Measurements from ENCODE around the gene COL10A1.

The COL10A1 gene

DNA sequence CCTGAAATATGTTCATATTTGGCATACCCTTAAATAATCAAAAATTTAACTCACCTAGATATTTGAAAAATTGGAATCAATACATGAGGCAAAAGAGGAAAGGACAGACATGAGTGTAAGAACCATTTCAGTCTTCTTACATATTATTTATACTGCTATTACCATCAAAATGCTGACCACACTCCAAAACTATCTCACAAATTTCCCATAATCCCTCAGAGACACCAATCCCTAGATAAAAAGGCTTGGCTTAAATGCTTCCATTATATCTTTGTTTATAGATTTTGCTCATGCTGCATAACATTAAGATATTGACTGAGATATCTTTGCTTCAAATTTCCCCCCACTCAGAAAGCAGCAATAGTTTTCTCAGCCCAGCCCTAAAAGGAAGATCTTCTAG, 37.0 kb downstream of the COL10A1 start:
- no peak overlapping the region for H3K4me2 ChIP-seq (ENCODE audit: insufficient read depth, low read length)
- H3K4me1 ChIP-seq (ENCODE audit: insufficient read depth, low read length), result no peaks in the 10 kb centered on the region
- TF ChIP-seq EZH2 (IDR thresholded peaks at IDR 0.05; ENCODE audit: borderline replicate concordance, low read depth, low read length, severe bottlenecking), result no peak
- TF ChIP-seq, protein P1, sequence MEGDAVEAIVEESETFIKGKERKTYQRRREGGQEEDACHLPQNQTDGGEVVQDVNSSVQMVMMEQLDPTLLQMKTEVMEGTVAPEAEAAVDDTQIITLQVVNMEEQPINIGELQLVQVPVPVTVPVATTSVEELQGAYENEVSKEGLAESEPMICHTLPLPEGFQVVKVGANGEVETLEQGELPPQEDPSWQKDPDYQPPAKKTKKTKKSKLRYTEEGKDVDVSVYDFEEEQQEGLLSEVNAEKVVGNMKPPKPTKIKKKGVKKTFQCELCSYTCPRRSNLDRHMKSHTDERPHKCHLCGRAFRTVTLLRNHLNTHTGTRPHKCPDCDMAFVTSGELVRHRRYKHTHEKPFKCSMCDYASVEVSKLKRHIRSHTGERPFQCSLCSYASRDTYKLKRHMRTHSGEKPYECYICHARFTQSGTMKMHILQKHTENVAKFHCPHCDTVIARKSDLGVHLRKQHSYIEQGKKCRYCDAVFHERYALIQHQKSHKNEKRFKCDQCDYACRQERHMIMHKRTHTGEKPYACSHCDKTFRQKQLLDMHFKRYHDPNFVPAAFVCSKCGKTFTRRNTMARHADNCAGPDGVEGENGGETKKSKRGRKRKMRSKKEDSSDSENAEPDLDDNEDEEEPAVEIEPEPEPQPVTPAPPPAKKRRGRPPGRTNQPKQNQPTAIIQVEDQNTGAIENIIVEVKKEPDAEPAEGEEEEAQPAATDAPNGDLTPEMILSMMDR (IDR thresholded peaks at IDR 0.05; ENCODE audit: borderline replicate concordance, extremely low read depth, low read length, poor library complexity, severe bottlenecking), result no peak
- no peaks in the 10 kb centered on the region for H3K79me2 ChIP-seq (ENCODE audit: insufficient read depth, low read length)
- no peak overlapping the region for H3K9ac ChIP-seq (ENCODE audit: low read depth, low read length)
- H3K27me3 ChIP-seq (ENCODE audit: insufficient read depth, low read length, poor library complexity), result peaks cover 7% of the 10 kb centered on the region
- no peak for ATAC-seq (ENCODE audit: insufficient read depth, low read depth)
- no peak for DNase-seq
- no peaks in the 10 kb centered on the region for H4K20me1 ChIP-seq (ENCODE audit: insufficient read depth, low read length)
- H3K9me3 ChIP-seq (ENCODE audit: insufficient read depth, low read length, severe bottlenecking), result no peaks in the 10 kb centered on the region
- H2AFZ ChIP-seq (ENCODE audit: low read depth, low read length), result no peak overlapping the region
- no peak overlapping the region for H3K27ac ChIP-seq (ENCODE audit: low read length)
- no peak overlapping the region for H3K4me3 ChIP-seq (ENCODE audit: low read depth in 1 of 2, low read length in 2 of 2)
- no peaks in the 10 kb centered on the region for H3K36me3 ChIP-seq (ENCODE audit: insufficient read depth, low read length)

GRCh38 chr6:116087437-116088027, 38.4 kb downstream of the COL10A1 start:
- H3K9me3 ChIP-seq (ENCODE audit: insufficient read depth, low read length, severe bottlenecking), result no peaks in the 10 kb centered on the region
- TF ChIP-seq, protein P1 (IDR thresholded peaks at IDR 0.05; ENCODE audit: borderline replicate concordance, extremely low read depth, low read length, poor library complexity, severe bottlenecking), result no peak
- TF ChIP-seq EZH2 (IDR thresholded peaks at IDR 0.05; ENCODE audit: borderline replicate concordance, low read depth, low read length, severe bottlenecking), result no peak
- H3K4me3 ChIP-seq (ENCODE audit: low read depth in 1 of 2, low read length in 2 of 2), result no peak overlapping the region
- no peaks in the 10 kb centered on the region for H3K36me3 ChIP-seq (ENCODE audit: insufficient read depth, low read length)
- no peak for ATAC-seq (ENCODE audit: insufficient read depth, low read depth)
- no peak overlapping the region for H2AFZ ChIP-seq (ENCODE audit: low read depth, low read length)
- no peaks in the 10 kb centered on the region for H3K4me1 ChIP-seq (ENCODE audit: insufficient read depth, low read length)
- peaks cover 7% of the 10 kb centered on the region for H3K27me3 ChIP-seq (ENCODE audit: insufficient read depth, low read length, poor library complexity)
- no peaks in the 10 kb centered on the region for H4K20me1 ChIP-seq (ENCODE audit: insufficient read depth, low read length)
- no peak overlapping the region for H3K9ac ChIP-seq (ENCODE audit: low read depth, low read length)
- no peak overlapping the region for H3K4me2 ChIP-seq (ENCODE audit: insufficient read depth, low read length)
- no peaks in the 10 kb centered on the region for H3K79me2 ChIP-seq (ENCODE audit: insufficient read depth, low read length)
- no peak overlapping the region for H3K27ac ChIP-seq (ENCODE audit: low read length)
- DNase-seq, result no peak

- H3K27ac ChIP-seq (ENCODE audit: low read length), result no peak overlapping the region
- no peaks in the 10 kb centered on the region for H3K9me3 ChIP-seq (ENCODE audit: insufficient read depth, low read length, severe bottlenecking)
- no peak overlapping the region for H2AFZ ChIP-seq (ENCODE audit: low read depth, low read length)
- H4K20me1 ChIP-seq (ENCODE audit: insufficient read depth, low read length), result no peaks in the 10 kb centered on the region
- TF ChIP-seq EZH2 (IDR thresholded peaks at IDR 0.05; ENCODE audit: borderline replicate concordance, low read depth, low read length, severe bottlenecking), result no peak
- TF ChIP-seq, protein P1 (IDR thresholded peaks at IDR 0.05; ENCODE audit: borderline replicate concordance, extremely low read depth, low read length, poor library complexity, severe bottlenecking), result no peak
- H3K4me2 ChIP-seq (ENCODE audit: insufficient read depth, low read length), result no peak overlapping the region
- H3K79me2 ChIP-seq (ENCODE audit: insufficient read depth, low read length), result no peaks in the 10 kb centered on the region
- H3K4me3 ChIP-seq (ENCODE audit: low read depth in 1 of 2, low read length in 2 of 2), result no peak overlapping the region
- no peaks in the 10 kb centered on the region for H3K4me1 ChIP-seq (ENCODE audit: insufficient read depth, low read length)
- peaks cover 12% of the 10 kb centered on the region for H3K27me3 ChIP-seq (ENCODE audit: insufficient read depth, low read length, poor library complexity)
- no peak overlapping the region for H3K9ac ChIP-seq (ENCODE audit: low read depth, low read length)
- ATAC-seq (ENCODE audit: insufficient read depth, low read depth) (no peak), DNase-seq (no peak)
- no peaks in the 10 kb centered on the region for H3K36me3 ChIP-seq (ENCODE audit: insufficient read depth, low read length)
Observed at GRCh38 chr6:116084284-116084683, 41.6 kb downstream of the COL10A1 start.
